ENCODE results near the gene CEP290. TPM values are rescaled to one million over a fixed set of nuclear protein-coding genes. Genes with fewer than 3 reads are reported as not detected.

The CEP290 gene
- total and polyA plus RNA-seq, 10 of the 15 experiments (the other 5 are each of a cell fraction or from before 2014, with no cell fraction given) = 4.8 to 15.7 (median 10.7) TPM

DNA sequence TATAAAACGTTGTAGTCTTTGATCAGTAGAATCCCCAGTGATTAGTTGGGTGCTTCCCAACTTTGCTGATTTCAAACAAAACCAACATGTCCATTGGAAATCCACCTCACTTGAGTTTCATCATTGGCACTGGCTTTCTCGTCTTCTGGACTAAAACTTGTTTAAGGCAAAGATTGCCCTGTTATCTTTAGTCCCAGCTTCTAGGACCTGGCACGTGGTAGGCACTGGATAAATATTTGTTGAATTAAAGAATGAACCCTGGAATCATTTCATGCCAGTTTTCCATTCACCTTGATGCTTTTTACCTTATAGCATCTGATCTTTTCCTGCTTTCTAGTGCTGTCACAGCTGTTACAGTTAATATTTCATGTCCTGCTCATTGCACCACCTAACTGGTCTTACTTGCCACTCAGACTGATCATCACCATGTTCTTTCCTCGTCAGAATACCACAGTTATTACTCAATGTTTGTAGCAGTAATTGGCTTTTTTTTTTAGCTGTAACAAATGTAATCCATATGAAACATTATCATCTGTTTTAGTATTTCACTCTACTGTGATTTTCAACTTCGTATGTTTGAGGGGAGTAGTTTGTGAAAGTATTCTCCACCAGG lies 105.4 kb downstream of the CEP290 start:
- no peaks in the 10 kb centered on the region for H3K4me1 ChIP-seq (ENCODE audit: control insufficient read depth, insufficient read depth, low read length)
- H2AFZ ChIP-seq (ENCODE audit: control insufficient read depth, low read depth, low read length) = no peak overlapping the region
- no peaks in the 10 kb centered on the region; a peak in 1 of 4 replicates for H3K36me3 ChIP-seq (ENCODE audit: control insufficient read depth in 2 of 2, insufficient read depth in 2 of 2, low read length in 1 of 2)
- DNase-seq (ENCODE audit: low read depth, low spot score) (no peak), FAIRE-seq (no peak), ATAC-seq (peak; percentile 36)
- no peaks in the 10 kb centered on the region for H3K27me3 ChIP-seq (replicated peaks in 1 of 2; ENCODE audit: control insufficient read depth in 2 of 2, insufficient read depth in 2 of 2, low read length in 1 of 2)
- intact Hi-C loops (cut with micrococcal nuclease; ENCODE audit: unreplicated experiment) (loop anchor here (10.0 kb wide), 1 partner anchor 348 kb away; no protein-coding TSS in a partner anchor), in situ Hi-C loops (cut with MboI) (no loop called here)
- ChIA-PET RAD21 (ENCODE audit: unreplicated experiment) (interaction anchor here (1.5 kb wide), 1 partner anchor 15 kb away, joined by 4 read pairs; no protein-coding TSS in a partner anchor), SMC1A (ENCODE audit: uncharacterized antibody, unreplicated experiment) (interaction anchor here (1.4 to 1.7 kb wide), 2 partner anchors 17 to 27 kb away, joined by 3 to 7 read pairs; no protein-coding TSS in a partner anchor), CTCF (interaction anchor here (0.5 to 1.5 kb wide), 3 partner anchors 22 to 411 kb away, joined by 3 to 4 read pairs (median 3); no protein-coding TSS in a partner anchor), POLR2A (interaction anchor here (2.3 kb wide), 1 partner anchor 26 kb away, joined by 6 read pairs; no protein-coding TSS in a partner anchor)
- no peaks in the 10 kb centered on the region for H4K20me1 ChIP-seq (ENCODE audit: control insufficient read depth, insufficient read depth)
- H3K79me2 ChIP-seq (ENCODE audit: control insufficient read depth, insufficient read depth, low read length) = peaks cover 48% of the 10 kb centered on the region
- no peaks in the 10 kb centered on the region for H3K9me3 ChIP-seq (replicated peaks; ENCODE audit: control insufficient read depth, insufficient read depth, low read length)
- peak overlapping the region; percentile 86 for H3K9ac ChIP-seq (ENCODE audit: control insufficient read depth, insufficient read depth, low read length)
- 6% methylated on average over 5 of the region's 5 CpGs for WGBS (ENCODE audit: insufficient coverage, insufficient replicate concordance, low lambda C conversion rate, missing lambda C conversion rate)
- peak overlapping the region; percentile 86 for H3K4me3 ChIP-seq
- peak overlapping the region; percentile 69; the same call in 1 of the 2 replicates for H3K27ac ChIP-seq (ENCODE audit: control insufficient read depth, insufficient read depth)
- peak overlapping the region; percentile 46 for H3K4me2 ChIP-seq (ENCODE audit: control insufficient read depth, insufficient read depth)
- BruUV-seq (replicated peaks) = no TSS peak
- TF ChIP-seq NRF1 (conservative IDR thresholded peaks at IDR 0.05; ENCODE audit: low read depth, low read length) = no peak
- TF ChIP-seq HDGF (IDR thresholded peaks at IDR 0.05) = no peak
- TF ChIP-seq REST (IDR thresholded peaks at IDR 0.05; ENCODE audit: low read depth, low read length) = no peak
- TF ChIP-seq ELK1 (IDR thresholded peaks at IDR 0.05; ENCODE audit: low read depth, low read length) = no peak
- TF ChIP-seq RAD51 (IDR thresholded peaks at IDR 0.05) = 0 out of 2 replicates have a peak, but pooled peaks have one; percentile 8
- peak in 1 of 2 experiments; percentile 29; a peak in 1 of 4 replicates for TF ChIP-seq BHLHE40 (IDR thresholded peaks at IDR 0.05; ENCODE audit: borderline replicate concordance in 1 of 2, low read depth in 2 of 2, low read length in 1 of 2)
- TF ChIP-seq ASH2L (IDR thresholded peaks at IDR 0.05; ENCODE audit: borderline replicate concordance, low read depth) = no peak
- TF ChIP-seq HSF1 (IDR thresholded peaks at IDR 0.05; ENCODE audit: low read depth, low read length) = no peak
- TF ChIP-seq, protein P1, sequence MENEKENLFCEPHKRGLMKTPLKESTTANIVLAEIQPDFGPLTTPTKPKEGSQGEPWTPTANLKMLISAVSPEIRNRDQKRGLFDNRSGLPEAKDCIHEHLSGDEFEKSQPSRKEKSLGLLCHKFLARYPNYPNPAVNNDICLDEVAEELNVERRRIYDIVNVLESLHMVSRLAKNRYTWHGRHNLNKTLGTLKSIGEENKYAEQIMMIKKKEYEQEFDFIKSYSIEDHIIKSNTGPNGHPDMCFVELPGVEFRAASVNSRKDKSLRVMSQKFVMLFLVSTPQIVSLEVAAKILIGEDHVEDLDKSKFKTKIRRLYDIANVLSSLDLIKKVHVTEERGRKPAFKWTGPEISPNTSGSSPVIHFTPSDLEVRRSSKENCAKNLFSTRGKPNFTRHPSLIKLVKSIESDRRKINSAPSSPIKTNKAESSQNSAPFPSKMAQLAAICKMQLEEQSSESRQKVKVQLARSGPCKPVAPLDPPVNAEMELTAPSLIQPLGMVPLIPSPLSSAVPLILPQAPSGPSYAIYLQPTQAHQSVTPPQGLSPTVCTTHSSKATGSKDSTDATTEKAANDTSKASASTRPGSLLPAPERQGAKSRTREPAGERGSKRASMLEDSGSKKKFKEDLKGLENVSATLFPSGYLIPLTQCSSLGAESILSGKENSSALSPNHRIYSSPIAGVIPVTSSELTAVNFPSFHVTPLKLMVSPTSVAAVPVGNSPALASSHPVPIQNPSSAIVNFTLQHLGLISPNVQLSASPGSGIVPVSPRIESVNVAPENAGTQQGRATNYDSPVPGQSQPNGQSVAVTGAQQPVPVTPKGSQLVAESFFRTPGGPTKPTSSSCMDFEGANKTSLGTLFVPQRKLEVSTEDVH (IDR thresholded peaks at IDR 0.05; ENCODE audit: low read depth, partially characterized antibody) = no peak
- TF ChIP-seq, protein P2, sequence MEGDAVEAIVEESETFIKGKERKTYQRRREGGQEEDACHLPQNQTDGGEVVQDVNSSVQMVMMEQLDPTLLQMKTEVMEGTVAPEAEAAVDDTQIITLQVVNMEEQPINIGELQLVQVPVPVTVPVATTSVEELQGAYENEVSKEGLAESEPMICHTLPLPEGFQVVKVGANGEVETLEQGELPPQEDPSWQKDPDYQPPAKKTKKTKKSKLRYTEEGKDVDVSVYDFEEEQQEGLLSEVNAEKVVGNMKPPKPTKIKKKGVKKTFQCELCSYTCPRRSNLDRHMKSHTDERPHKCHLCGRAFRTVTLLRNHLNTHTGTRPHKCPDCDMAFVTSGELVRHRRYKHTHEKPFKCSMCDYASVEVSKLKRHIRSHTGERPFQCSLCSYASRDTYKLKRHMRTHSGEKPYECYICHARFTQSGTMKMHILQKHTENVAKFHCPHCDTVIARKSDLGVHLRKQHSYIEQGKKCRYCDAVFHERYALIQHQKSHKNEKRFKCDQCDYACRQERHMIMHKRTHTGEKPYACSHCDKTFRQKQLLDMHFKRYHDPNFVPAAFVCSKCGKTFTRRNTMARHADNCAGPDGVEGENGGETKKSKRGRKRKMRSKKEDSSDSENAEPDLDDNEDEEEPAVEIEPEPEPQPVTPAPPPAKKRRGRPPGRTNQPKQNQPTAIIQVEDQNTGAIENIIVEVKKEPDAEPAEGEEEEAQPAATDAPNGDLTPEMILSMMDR (IDR thresholded peaks at IDR 0.05 in 2 of 3, conservative IDR thresholded peaks at IDR 0.05 in 1 of 3; ENCODE audit: control insufficient read depth in 2 of 3, extremely low read depth in 1 of 3, insufficient read depth in 1 of 3, low read depth in 3 of 3, low read length in 3 of 3) = no peak

Data from GM12878 (cell line).